HG02840 (cell line): ENCODE measurements around the gene UBE2E2.
A peak's percentile ranks its signal among the peaks of the same experiment; 100 is the strongest.

ENCODE experiments used
- ATAC-seq: cut with Tn5 transposase; IDR thresholded peaks from one replicate; pipeline ENCODE4 v1.9.1; 2021; ENCODE audit warnings: mild to moderate bottlenecking, moderate library complexity, moderate number of reproducible peaks; ENCODE audit not compliant: unreplicated experiment, low FRiP score

UBE2E2 gene

GRCh38 chr3:23376516-23377248 is 173.6 kb downstream of the UBE2E2 start:
- no peak for ATAC-seq

GRCh38 chr3:23377928-23378672 is 175.0 kb downstream of the UBE2E2 start:
- no peak for ATAC-seq

GRCh38 chr3:23383875-23384274 is 180.7 kb downstream of the UBE2E2 start:
- no peak for ATAC-seq

DNA sequence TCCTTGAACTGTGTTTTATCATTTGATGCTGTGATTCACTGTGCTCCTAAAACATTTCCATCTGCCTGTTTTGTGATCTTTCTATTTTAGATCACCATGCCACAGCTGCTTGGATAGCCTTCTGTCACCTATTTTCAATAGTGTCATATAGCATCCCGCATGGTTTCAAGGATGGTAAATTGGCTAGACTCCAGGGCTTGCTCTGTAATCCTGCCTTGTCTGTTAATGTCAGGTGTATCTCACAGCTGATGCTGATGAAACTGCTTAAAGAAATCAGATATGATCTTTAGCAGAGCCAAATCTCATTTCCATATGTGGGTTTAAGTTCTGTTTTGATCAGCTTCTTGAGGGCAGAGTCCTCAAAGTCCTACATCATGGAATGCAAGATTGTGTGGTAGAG is 182.2 kb downstream of the UBE2E2 start:
- no peak for ATAC-seq

GRCh38 chr3:23387286-23387918 is 184.3 kb downstream of the UBE2E2 start:
- no peak for ATAC-seq

GRCh38 chr3:23389089-23389488 is 186.0 kb downstream of the UBE2E2 start:
- no peak for ATAC-seq

DNA sequence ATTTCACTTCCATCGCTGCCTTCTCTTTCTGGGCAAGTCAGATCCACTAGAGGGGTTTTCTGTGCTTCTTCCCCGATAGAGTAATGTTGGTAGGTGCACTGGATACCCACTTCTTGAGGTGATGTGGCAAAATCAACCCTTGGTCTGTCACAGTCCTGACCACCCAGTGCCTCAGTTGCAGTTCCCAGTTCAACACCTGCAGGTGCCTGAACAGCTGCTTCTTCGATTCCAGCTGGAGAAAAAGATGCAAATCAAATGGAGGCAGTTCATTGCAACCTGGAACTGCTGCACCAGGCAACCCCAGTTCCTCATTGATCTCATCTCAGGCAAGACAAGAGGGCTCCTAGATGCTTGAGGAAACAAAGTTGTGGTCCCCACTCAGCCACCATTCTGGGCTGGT is 186.6 kb downstream of the UBE2E2 start:
- ATAC-seq, result peak; percentile 59

DNA sequence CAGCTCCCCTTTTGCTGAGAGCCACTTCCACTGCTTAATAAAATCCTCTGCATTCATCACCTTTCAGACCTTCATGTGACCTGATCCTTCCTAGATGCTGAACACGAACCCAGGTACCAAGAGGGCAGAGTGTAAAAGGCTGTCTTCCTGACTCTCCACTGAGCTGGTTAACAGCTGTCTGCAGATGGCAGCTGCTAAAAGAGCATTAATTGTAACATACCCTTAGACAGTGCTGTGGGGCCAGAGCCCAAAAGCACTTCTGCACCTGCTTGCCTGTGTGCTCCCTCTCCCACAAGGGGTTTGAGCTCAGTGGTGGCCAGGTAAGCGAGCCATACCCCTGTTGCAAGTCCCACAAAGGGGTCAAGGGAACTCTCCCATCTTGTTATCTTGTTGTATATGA is 187.3 kb downstream of the UBE2E2 start:
- ATAC-seq, result no peak

DNA sequence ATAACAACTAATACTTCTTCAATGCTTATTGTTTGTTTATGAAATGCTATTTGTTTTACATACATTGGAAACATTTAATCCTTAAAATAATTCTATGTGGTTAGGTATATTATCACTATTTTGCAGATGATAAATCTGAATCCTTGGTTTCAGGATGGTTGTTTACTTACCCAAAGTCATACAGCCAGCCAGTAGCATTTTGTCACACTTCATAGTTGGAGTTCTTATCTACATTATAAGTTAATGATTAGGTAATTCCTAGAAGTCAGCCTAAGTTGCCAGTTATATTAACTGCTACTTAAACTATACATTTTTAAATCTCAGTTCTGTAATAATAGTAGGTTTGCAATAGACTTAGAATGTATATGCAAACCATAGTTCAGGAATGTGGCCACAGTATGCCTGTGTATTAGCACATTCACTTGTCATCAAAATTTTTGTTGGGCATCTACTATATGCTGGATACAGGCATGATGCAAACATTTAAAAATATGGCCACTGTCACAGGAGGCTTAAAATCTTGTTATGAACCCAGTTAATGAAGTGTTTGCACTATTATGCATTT is 187.9 kb downstream of the UBE2E2 start:
- ATAC-seq, result no peak

- no peak for ATAC-seq
Measured at GRCh38 chr3:23395115-23395514, 192.0 kb downstream of the UBE2E2 start.

DNA sequence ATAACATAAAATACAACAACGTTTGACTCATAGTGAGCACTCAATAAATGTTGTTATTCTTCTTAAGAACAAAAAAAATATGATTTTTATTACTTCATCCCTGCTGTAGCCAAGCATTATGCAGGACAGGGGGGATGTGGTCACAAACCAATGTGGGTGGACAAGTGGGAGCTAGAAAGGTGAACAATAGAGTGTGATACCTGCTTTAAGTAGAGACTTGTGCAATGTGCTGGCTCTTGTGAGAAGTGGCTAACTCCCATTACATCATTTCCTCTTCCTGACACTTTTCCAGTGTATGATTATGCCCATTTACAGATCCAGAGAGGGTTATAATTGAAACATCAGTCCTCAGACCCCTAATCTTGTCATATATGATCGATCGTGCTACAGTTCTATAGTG is 193.6 kb downstream of the UBE2E2 start:
- no peak for ATAC-seq

DNA sequence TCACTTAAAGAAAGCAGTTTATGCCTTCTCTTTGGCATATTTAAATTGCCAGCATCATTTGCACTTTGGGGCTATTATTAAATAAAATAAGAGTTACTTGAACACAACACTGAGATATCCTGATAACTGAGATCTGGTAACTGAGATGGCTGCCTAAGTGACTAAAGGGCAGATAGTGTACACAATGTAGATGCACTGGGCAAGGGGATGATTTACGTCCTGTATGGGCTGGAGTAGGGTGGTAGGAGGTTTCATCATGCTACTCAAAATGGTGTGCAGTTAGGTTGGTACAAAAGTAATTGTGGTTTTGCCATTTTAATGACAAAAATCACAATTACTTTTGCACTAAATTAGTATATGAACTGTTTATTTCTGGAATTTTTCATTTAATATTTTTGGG is 196.1 kb downstream of the UBE2E2 start:
- no peak for ATAC-seq

DNA sequence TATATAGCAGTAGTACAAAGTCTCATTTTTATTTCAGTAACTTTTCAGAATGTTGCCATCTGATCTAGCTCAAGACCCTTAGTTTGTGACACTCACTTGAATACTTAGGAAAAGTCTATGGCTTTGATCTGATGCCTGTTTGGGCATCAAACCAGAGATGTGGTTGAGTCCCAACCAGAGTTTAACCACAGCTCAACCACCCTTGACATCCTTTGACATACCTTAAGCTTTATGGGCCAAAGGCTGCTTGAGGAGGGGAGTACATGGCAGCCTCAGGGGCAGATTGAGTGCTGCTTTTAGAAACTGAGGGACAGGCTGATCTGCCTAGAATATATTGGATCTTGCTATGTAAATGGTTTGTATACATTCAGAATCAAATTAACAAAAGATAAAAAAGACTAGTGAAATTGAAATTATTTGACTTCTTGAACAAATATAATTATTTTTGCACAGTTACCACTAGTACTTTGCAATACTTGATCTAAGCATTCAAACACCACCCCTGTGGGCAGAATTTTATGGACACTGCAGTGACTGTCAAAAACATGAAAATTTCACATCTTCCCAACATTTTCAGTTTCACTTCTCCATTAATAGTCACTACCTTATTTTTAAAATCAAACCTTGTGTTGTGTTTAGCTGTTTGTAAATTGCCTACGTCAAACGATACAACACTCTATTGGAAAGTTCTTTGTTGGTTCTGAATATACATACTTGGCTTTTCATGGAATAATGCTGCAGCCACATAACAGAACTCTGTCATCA is 199.8 kb downstream of the UBE2E2 start:
- no peak for ATAC-seq

- ATAC-seq, result no peak
Measured at GRCh38 chr3:23404246-23404645, 201.1 kb downstream of the UBE2E2 start.

- ATAC-seq, result no peak
Measured at GRCh38 chr3:23405081-23405480, 202.0 kb downstream of the UBE2E2 start.

- ATAC-seq, result no peak
Measured at GRCh38 chr3:23406601-23407000, 203.5 kb downstream of the UBE2E2 start.

DNA sequence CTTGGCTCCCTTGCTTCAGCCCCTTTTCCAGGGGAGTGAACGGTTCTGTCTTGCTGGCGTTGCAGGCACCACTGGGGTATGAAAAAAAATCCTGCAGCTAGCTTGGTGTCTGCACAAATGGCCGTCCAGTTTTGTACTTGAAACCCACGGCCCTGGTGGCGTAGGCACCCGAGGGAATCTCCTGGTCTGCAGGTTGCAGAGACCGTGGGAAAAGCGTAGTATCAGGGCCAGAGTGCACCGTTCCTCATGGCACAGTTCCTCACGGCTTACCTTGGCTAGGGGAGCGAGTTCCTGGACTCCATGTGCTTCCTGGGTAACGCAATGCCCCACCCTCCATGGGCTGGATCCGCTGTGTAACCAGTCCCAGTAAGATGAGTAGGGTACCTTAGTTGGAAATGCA is 214.9 kb downstream of the UBE2E2 start:
- ATAC-seq, result no peak

DNA sequence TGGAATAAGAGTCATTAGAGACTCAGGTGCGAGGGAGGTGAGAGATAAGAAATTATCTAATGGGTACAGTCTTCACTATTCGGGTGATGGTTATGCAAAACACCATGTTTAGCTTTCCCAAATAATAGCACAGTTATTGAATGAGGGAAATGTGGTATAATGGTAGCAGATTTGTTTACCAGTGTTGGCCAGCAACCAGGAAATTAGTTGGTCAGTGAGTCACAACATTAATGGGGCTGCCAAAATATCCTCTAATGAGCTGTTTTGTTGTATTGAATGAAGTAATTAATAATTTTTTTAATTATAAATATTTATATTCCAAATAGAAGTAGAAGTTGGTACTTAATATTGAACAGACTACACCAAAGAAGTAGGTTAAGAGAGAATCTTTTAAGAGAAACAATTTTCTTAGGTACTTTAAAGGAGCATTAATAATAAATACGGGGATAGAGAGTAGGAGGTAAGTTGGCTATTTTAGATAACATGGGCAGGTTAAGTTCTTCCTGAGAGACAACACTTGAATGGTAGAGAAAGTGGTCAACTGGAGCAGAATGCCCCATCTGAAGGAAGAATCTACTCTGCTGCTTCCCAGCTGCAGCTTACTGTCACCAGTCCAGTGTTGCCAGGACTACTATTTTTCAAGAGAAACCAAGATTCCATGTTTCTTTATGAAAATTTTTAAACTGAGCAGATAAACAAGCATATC is 218.8 kb downstream of the UBE2E2 start:
- ATAC-seq, result peak; percentile 43

- ATAC-seq, result peak; percentile 74
Measured at GRCh38 chr3:23422517-23422851, 219.4 kb downstream of the UBE2E2 start.

- no peak for ATAC-seq
Measured at GRCh38 chr3:23425410-23425809, 222.3 kb downstream of the UBE2E2 start.
